Measurements from ENCODE around the gene GNB1L.

GRCh38 chr22:19871023-19871844 lies 16.6 kb upstream of the GNB1L start:
- no peak for TF ChIP-seq POLR2AphosphoS5 (IDR thresholded peaks at IDR 0.05)
- TF ChIP-seq CTCF (IDR thresholded peaks at IDR 0.05): no peak
- no peak for TF ChIP-seq POLR2A (IDR thresholded peaks at IDR 0.05)
